GM11168 (cell line): ENCODE measurements around the gene MYO16.
"Not testable (repeated sequence)": the region's sequence is repeated elsewhere in the genome, so short reads cannot be mapped to it uniquely, and the experiment has no call there.

Experiments used
- in situ Hi-C: fragments of 300-500 bp; cut with MboI; formaldehyde crosslinking; loops from one replicate; pipeline ENCODE4 v1.12.0; 2022; ENCODE audit warnings: low sequenced_read_pairs; ENCODE audit not compliant: unreplicated experiment

Gene MYO16

GRCh38 chr13:108858676-108859075 is 229.3 kb downstream of the MYO16 start:
- in situ Hi-C loops, result no loop called here

- in situ Hi-C loops, result no loop called here
Observed at GRCh38 chr13:108859197-108860012, 230.0 kb downstream of the MYO16 start.

GRCh38 chr13:108860418-108860817 is 231.0 kb downstream of the MYO16 start:
- in situ Hi-C loops, result no loop called here

DNA sequence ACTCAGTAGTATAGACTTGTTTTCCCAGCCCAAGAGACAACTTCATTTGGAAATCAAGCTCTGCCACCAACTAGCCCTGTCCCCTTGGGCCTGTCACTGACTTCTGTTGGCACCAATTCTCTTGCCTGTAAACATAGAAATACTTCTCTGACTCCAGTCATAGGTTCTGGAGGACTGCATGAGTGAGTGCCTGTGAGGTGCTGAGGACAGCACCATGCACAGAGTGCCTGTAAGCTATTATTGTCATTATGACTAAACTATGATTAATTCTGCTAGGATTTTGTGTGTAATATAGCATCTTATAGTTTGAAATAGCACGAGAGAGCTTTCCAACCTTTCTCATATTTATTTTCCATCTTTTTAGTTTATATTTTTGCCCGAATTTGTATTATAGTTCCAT is 247.9 kb downstream of the MYO16 start:
- in situ Hi-C loops, result loop anchor here (25.0 kb wide), 1 partner anchor 565 kb away; no protein-coding TSS in a partner anchor

- in situ Hi-C loops, result loop anchor here (25.0 kb wide), 1 partner anchor 566 kb away; no protein-coding TSS in a partner anchor
Observed at GRCh38 chr13:108878732-108879131, 249.3 kb downstream of the MYO16 start.

DNA sequence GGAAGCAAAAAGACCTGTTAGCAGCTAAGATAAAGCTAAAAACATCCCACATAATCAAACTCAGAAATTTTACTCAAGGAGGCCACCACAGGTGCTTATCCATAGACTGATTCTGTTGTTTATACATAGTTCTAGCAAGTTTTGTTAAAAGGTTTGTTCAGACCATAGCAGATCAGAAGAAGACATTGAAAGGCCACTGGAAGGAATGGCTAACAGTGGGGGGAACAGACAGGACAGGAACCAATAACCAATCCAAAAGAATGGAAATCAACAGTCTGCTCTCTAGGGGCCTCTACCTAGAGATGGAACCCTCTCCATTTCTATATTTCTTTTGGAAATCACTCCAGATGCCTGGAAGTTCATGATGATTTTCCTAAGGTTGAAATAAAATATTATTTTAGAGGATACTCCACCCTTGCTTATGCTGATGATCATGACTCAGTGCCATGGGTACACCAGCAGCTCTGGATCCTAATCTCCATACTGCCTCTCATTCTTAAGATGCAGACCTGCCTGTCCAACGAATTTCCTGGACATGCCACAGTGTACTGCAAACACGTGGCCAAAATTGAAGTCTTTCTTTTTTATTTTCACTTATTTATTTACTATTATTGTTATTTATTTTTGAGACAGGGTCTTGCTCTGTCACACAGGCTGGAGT is 260.0 kb downstream of the MYO16 start:
- in situ Hi-C loops, result loop anchor here (25.0 kb wide), 1 partner anchor 577 kb away; no protein-coding TSS in a partner anchor

DNA sequence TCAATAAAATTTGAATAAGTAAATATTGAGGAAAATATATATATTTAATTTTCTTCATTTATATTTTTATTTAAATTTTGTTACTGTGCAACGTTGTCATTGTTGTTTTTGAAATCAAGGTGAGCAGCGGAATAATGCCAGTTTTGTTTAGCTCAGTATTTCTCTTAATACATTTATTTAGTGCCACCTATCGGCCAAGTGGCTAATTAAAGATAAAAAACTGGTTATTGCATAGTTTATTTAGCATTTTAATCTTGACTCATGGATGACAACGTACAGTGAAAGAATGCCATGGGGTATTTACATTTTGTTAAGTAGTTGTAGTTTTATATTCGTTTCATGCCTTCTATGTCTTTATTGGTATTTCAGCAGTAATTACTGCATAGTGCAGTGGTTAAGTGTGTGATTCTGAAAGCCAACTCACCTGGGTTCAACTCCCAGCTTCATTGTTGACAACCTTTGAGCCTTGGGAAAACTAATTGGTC is 265.9 kb downstream of the MYO16 start:
- in situ Hi-C loops, result loop anchor here (25.0 kb wide), 1 partner anchor 583 kb away; no protein-coding TSS in a partner anchor

DNA sequence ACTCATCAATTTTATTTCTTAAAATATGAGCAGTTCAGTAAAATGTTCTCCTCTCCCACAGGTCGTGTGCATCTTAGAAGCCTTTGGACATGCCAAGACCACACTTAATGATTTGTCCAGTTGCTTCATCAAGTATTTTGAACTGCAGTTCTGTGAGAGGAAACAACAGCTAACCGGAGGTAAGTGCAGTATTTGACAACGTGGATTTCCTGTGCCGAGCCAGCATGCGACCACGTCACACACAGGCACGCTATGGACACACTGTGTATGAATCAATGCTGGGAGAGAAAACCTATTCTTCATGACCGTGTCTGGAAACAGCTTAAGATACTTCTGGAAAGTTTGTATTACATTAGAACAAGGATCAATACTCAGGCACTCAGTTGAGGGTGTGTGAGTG is 268.5 kb downstream of the MYO16 start:
- in situ Hi-C loops, result loop anchor here (25.0 kb wide), 1 partner anchor 586 kb away; no protein-coding TSS in a partner anchor

DNA sequence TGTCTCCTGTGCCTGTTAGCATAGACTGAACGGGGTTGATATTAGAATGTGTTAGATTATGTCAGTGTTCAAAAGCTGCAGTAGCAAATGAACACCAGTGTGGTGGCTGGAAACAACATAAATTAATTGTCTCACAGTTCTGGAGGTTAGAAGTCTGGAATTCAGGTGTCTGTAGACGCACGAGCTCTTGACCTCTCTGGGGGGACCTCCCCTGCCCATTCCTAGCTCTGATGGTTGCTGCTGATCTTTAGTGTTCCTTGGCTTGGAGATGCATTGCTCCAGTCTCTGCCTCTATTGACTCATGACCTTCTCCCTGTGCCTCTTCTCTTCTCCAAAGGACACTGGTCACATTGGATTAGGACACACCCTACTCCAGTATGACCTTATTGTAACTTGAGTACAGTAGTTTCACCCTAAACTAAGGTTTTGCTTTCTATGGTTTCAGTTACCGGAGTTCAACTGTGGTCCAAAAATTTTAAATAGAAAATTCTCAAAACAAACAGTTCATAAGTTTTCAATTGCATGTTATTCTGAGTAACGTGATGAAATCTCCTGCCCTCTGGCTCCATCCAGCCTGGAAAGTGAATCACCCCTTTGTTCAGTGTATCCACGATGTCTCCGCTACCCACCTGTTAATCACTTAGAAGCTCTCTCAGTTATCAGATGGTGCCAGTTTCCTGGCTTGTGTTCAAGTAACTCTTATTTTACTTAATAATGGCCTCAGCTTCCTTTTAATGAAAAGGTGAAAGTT is 273.2 kb downstream of the MYO16 start:
- in situ Hi-C loops, result no loop called here

DNA sequence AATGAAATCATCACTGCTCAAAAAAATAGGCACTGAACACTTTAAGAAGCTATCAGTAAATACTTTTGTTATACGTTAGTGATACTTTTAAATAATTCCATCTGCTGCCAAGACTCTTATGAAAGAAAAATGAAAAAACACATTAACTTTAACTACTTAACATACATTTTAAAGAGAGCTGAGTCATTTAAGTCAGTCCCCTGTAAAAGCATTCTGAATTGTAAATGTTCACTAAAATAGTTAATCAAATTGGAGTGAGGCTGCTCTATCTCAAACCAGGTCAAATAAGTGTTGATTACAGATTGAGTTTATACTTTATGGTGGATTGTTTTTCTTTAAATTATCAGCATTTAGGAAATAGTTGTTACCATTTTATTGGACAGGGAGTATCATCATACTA is 274.2 kb downstream of the MYO16 start:
- in situ Hi-C loops, result no loop called here

DNA sequence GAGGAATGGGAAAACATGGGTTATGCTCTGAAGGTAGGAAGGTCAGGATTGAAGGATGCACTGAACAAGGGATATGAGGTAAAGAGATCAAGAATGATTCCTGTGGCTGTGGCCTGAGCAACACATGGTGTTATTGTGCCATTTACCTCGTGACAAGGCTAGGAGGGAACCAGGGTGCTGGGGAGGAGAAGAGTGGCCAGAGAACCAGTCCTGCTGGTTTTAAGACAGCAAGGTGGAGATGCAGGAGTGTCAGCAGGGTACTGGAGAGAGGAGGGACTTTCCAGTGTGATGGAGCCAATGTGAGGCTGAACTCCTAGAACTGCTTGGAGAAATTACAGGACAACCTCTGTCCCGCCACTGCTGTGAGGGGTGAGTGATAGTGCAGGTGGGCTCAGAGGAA is 282.4 kb downstream of the MYO16 start:
- in situ Hi-C loops, result no loop called here

- in situ Hi-C loops, result not testable (repeated sequence)
Observed at GRCh38 chr13:108913731-108914130, 284.3 kb downstream of the MYO16 start.

DNA sequence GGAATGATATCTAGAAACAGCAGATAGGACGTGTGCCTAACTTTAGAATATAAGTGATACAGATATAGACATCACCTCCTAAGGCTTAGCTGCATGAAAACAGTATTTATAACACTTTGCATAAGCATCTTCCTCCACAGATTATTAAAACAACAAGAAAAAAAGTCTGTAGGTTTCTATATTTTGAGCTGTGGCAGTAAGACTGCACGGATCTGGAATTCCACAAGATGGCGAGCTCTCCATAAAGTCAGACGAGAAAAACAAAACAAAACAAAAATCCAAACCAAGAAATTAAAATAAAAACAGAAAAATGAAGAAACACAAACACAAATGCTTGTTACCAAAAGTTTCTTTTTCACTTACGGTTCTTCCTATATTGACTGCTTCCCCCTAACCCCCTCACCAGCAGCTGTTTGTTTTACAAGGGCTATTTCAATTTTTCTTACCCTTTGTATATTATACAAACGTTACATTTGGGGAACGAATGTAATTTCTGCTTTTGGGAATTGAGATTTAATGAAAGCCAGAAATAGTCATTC is 285.8 kb downstream of the MYO16 start:
- in situ Hi-C loops, result no loop called here

- in situ Hi-C loops, result no loop called here
Observed at GRCh38 chr13:108915634-108916512, 286.5 kb downstream of the MYO16 start.

GRCh38 chr13:108917581-108917980 is 288.2 kb downstream of the MYO16 start:
- in situ Hi-C loops, result no loop called here

GRCh38 chr13:108919036-108919907 is 289.9 kb downstream of the MYO16 start:
- in situ Hi-C loops, result no loop called here

DNA sequence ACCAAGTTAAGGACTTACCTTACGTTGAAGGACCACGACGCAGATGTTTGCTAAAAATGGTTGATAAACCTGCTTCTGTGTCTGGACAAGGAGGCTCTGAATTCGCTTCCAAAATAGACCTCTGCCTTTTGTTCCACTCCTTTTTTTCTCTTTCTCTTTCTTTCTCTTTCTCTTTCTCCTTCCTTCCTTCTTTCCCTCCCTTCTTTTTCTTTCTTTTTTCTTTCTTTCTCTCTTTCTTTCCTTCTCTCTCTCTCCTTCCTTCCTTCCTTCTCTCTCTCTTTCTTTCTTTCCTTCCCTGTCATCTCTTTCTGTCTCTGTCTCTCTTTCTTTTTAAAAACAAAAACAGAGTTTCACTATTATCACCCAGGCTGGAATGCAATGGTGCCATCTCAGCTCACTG is 290.7 kb downstream of the MYO16 start:
- in situ Hi-C loops, result no loop called here

DNA sequence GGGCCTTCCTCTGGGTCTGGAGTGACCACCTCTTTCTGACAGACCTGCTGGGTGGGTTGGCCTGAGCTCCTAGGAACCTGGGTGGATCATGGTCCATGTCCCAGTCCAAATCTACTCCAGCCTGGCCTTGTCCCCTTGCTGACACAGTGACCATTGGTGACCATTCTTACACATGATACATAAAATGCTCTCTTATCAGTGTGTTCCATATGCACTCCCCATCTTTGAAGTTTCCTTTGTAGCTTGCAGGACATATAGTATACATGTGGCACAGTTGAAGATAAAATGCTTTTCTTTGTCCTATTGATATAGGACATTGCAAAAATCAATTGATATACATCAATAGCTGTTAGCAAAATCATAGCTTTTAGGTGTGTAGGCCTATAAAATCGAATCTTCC is 291.8 kb downstream of the MYO16 start:
- in situ Hi-C loops, result no loop called here
